K562 (cell line): Measurements from ENCODE around the gene NEK3. TPM values are rescaled to one million over a fixed set of nuclear protein-coding genes. Genes with fewer than 3 reads are reported as not detected.

Experiments used
- ATAC-seq: fragments of 200-7000 bp; cut with Tn5 transposase; 3 replicates; pipeline ENCODE4 v1.9.1; 2020; ENCODE audit warnings: moderate library complexity
- BruUV-seq: library from RNA; stranded (reverse); fragments of 400-500 nt; replicated peaks from 2 replicates; lab custom pipeline; 2021; lab: Mats Ljungman, UMichigan
- CTCF ChIA-PET: fragments of 300-600 bp; formaldehyde crosslinking; extraction: SDS; loops from one replicate; lab custom pipeline; 2021; ENCODE audit warnings: low intra/inter-chr PET ratio; lab: Yijun Ruan, JAX
- POLR2A ChIA-PET: fragments of 300-600, 350-650 bp; sonication (Branson Sonifier 250); formaldehyde crosslinking; extraction: SDS; loops from one replicate; lab custom pipeline; 2021; ENCODE audit warnings: antibody characterized with exemption, inconsistent platforms; lab: Yijun Ruan, JAX
- DNase-seq, 4 experiments: peaks; one replicate each; pipeline versions ENCODE4 v3.0.0 to v3.0.0-alpha.2; 2011 to 2018; ENCODE audit warnings: low spot score in 3 of 4, mixed read lengths in 3 of 4; ENCODE audit errors: extremely low read depth in 1 of 4
- FAIRE-seq: peaks from 2 replicates; lab custom pipeline; 2011; peaks lifted over from hg19 to GRCh38; lab: Jason Lieb, UNC
- H2AFZ ChIP-seq: 2 replicates; pipeline ENCODE4 v1.6.0; 2011; ENCODE audit warnings: low read depth, low read length, control low read depth, inconsistent platforms
- H3K27ac ChIP-seq: fragments of 200-600 bp; 3 replicates; pipeline ENCODE4 v1.8.0; 2011; ENCODE audit warnings: low read depth, mild to moderate bottlenecking, control low read depth, inconsistent platforms, low read length, moderate library complexity, mixed read lengths; ENCODE audit errors: extremely low read depth
- H3K27me3 ChIP-seq, 2 experiments: fragments of 300-600 bp in 1 of 2; 2 replicates in 1 of 2; 3 replicates in 1 of 2; pipeline versions ENCODE4 v1.6.0 to v1.8.0; 2011; ENCODE audit warnings: inconsistent platforms in 2 of 2, low read length in 2 of 2, mild to moderate bottlenecking in 1 of 2, mixed read lengths in 1 of 2, moderate library complexity in 1 of 2; ENCODE audit not compliant: control insufficient read depth in 2 of 2, insufficient read depth in 2 of 2
- H3K36me3 ChIP-seq: fragments of 300-600 bp; 3 replicates; pipeline ENCODE4 v1.8.0; 2011; ENCODE audit warnings: mild to moderate bottlenecking, low read length, inconsistent platforms; ENCODE audit not compliant: control insufficient read depth, insufficient read depth
- H3K4me1 ChIP-seq, 2 experiments: fragments of 200-600 bp in 1 of 2; replicated peaks in 1 of 2; 2 replicates in 1 of 2; 3 replicates in 1 of 2; pipeline versions ENCODE4 v1.5.1 to v1.8.0; 2011; ENCODE audit warnings: inconsistent platforms in 2 of 2, low read length in 2 of 2, mild to moderate bottlenecking in 1 of 2, mixed read lengths in 1 of 2, moderate library complexity in 1 of 2; ENCODE audit not compliant: control insufficient read depth in 2 of 2, insufficient read depth in 2 of 2
- H3K4me2 ChIP-seq: 2 replicates; pipeline ENCODE4 v1.6.1; 2011; ENCODE audit warnings: low read length, control low read depth, inconsistent platforms, mixed read lengths; ENCODE audit not compliant: insufficient read depth
- H3K4me3 ChIP-seq: fragments of 200-600 bp; sonication (generic), shearing (Covaris generic); 2 replicates; pipeline ENCODE4 v1.5.1; 2016; ENCODE audit warnings: control low read depth, inconsistent platforms
- H3K79me2 ChIP-seq: fragments of 200-600 bp; 3 replicates; pipeline ENCODE4 v1.8.0; 2011; ENCODE audit warnings: low read length, inconsistent platforms; ENCODE audit not compliant: control insufficient read depth, insufficient read depth
- H3K9ac ChIP-seq, 2 experiments: 2 replicates each; pipeline versions ENCODE4 v1.6.0 to v1.6.1; 2011; ENCODE audit warnings: low read depth in 2 of 2, low read length in 2 of 2, control low read depth in 1 of 2, inconsistent platforms in 1 of 2, mild to moderate bottlenecking in 1 of 2, mixed read lengths in 1 of 2; ENCODE audit not compliant: insufficient read depth in 1 of 2
- H3K9me1 ChIP-seq: one replicate; pipeline ENCODE4 v1.6.0; 2011; ENCODE audit warnings: inconsistent platforms, mild to moderate bottlenecking, low read length, moderate library complexity; ENCODE audit not compliant: control insufficient read depth, insufficient read depth
- H3K9me3 ChIP-seq: replicated peaks from 2 replicates; pipeline ENCODE4 v1.5.1; 2011; ENCODE audit warnings: low read depth, low read length, inconsistent platforms; ENCODE audit not compliant: control insufficient read depth, insufficient read depth
- H4K20me1 ChIP-seq: replicated peaks from 2 replicates; pipeline ENCODE4 v1.6.1; 2011; ENCODE audit warnings: low read length, inconsistent platforms, mixed read lengths; ENCODE audit not compliant: control insufficient read depth, insufficient read depth
- ASH1L ChIP-seq: fragments of 450-650 bp; IDR thresholded peaks from 2 replicates; pipeline ENCODE4 v1.6.1; 2018; ENCODE audit warnings: borderline replicate concordance, mild to moderate bottlenecking, low read depth; ENCODE audit not compliant: partially characterized antibody
- ELK3 ChIP-seq: fragments of 450-650 bp; formaldehyde crosslinking; IDR thresholded peaks from 2 replicates; pipeline ENCODE4 v1.4.0; 2020; ENCODE audit warnings: mild to moderate bottlenecking
- GABPA ChIP-seq: fragments of 200-800 bp; sonication (Bioruptor generic); conservative IDR thresholded peaks from 2 replicates; pipeline ENCODE4 v1.6.1; 2016; ENCODE audit warnings: low read depth, missing genetic modification characterization, missing compliant biosample characterization
- HDGF ChIP-seq: fragments of 450-650 bp; IDR thresholded peaks from 2 replicates; pipeline ENCODE4 v1.6.1; 2016
- MAFK ChIP-seq: IDR thresholded peaks from 2 replicates; pipeline ENCODE4 v1.6.1; 2011; ENCODE audit warnings: low read length, improper control_type of control experiment
- STAT5B ChIP-seq: fragments of 250-450 bp; sonication (Bioruptor Pico); IDR thresholded peaks from 2 replicates; pipeline ENCODE4 v1.8.0; 2021; ENCODE audit warnings: mild to moderate bottlenecking, inconsistent platforms
- WGBS: fragments of 100-300 bp; shearing (Covaris generic); methylation state at CpG from one replicate; pipeline ENCODE4 v1.1.6; 2016; ENCODE audit warnings: low coverage, mixed read lengths; ENCODE audit not compliant: insufficient coverage; ENCODE audit errors: missing lambda C conversion rate; 5-methylcytosine and 5-hydroxymethylcytosine counted together
- in situ Hi-C: fragments of 300-500 bp; cut with MboI; formaldehyde crosslinking; loops from 4 replicates; pipeline ENCODE4 v1.15.0; 2018; ENCODE audit warnings: inconsistent platforms, mixed read lengths
- intact Hi-C: fragments of 100-400 bp; cut with micrococcal nuclease; formaldehyde crosslinking; loops from 2 replicates; pipeline ENCODE4 v1.14.2; 2022
- polyA plus RNA-seq, 8 experiments: library from polyadenylated mRNA; depleted of rRNA in 4 of 8; stranded (reverse) in 5 of 8; unstranded in 3 of 8; fragments of >200 nt; fragmentation: Nextera tagmentation in 2 of 8; fragmentation: Illumina TruSeq in 1 of 8; extraction: Ambion mirVana in 2 of 8; extraction: Trizol in 1 of 8; gene quantifications; 2 replicates each; pipeline versions ENCODE4 v1.2.1 to v1.2.3, GENCODE V29; 2011 to 2014; ENCODE audit warnings: inconsistent platforms in 1 of 8, missing spikeins in 1 of 8
- total RNA-seq, 7 experiments: library from RNA; depleted of rRNA in 6 of 7; stranded (reverse); fragments of >200 nt in 6 of 7; fragmentation: Illumina TruSeq in 2 of 7; extraction: Trizol in 2 of 7; gene quantifications; 2 replicates each; pipeline versions ENCODE4 v1.2.1 to v1.2.3, GENCODE V29; 2011 to 2021; ENCODE audit warnings: low replicate concordance in 1 of 7
- TF ChIP-seq, protein P1 (sequence below): fragments of 250-450 bp; sonication (Bioruptor Pico); IDR thresholded peaks from 2 replicates; pipeline ENCODE4 v1.4.0; 2020; ENCODE audit warnings: borderline replicate concordance
- TF ChIP-seq, protein P2 (sequence below): fragments of 450-650 bp; IDR thresholded peaks from 2 replicates; pipeline ENCODE4 v1.6.1; 2016; ENCODE audit warnings: borderline replicate concordance

The NEK3 gene
- total and polyA plus RNA-seq, 9 of the 15 experiments (the other 6 are each of a cell fraction or from before 2014, with no cell fraction given) = 6.2 to 11.0 (median 9.3) TPM

DNA sequence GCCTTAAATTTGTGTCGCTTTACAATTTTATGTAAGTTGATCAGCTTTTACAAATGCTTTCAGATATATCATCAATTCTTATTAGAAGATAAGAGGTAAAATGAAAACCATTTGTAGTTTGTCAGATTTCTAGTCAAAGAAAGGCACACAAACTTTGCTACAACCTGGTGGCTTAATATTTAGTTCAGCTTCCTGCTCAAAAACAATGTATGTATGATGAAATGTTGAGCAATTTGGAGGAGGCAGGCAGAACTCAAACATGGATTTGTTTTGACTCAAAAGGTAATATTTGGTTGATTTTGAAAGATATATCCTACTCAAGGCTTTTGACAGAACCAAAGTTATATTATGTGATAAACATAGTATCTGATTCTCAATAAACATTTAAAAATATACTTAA, 54.8 kb downstream of the NEK3 start (continued):
- 0 out of 2 replicates have a peak, but pooled peaks have one; percentile 15 for TF ChIP-seq GABPA

- no peaks in the 10 kb centered on the region for H3K79me2 ChIP-seq
- no peak overlapping the region for H3K4me3 ChIP-seq
- no peak overlapping the region for H3K9ac ChIP-seq
- no peak overlapping the region for H2AFZ ChIP-seq
- no peaks in the 10 kb centered on the region for H3K9me3 ChIP-seq
- in situ Hi-C loops = no loop called here
- BruUV-seq = no TSS peak
- CTCF ChIA-PET = no interaction called here
- no peaks in the 10 kb centered on the region; a peak in 1 of 5 replicates for H3K4me1 ChIP-seq
- H3K27ac ChIP-seq = no peak overlapping the region
- no peaks in the 10 kb centered on the region for H3K36me3 ChIP-seq
- no peaks in the 10 kb centered on the region for H3K27me3 ChIP-seq
- no peaks in the 10 kb centered on the region for H4K20me1 ChIP-seq
- no peak overlapping the region for H3K4me2 ChIP-seq
- ATAC-seq (no peak), FAIRE-seq (no peak), DNase-seq (no peak)
- WGBS = 66% methylated on average over 5 of the region's 5 CpGs
- POLR2A ChIA-PET = interaction anchor here (0.8 to 1.0 kb wide), 2 partner anchors 13 to 52 kb away, joined by 3 read pairs; no protein-coding TSS in a partner anchor
- intact Hi-C loops = no loop called here
- H3K9me1 ChIP-seq = no peaks in the 10 kb centered on the region
- TF ChIP-seq STAT5B (CRISPR knock-in tag) = no peak
- TF ChIP-seq, protein P1, sequence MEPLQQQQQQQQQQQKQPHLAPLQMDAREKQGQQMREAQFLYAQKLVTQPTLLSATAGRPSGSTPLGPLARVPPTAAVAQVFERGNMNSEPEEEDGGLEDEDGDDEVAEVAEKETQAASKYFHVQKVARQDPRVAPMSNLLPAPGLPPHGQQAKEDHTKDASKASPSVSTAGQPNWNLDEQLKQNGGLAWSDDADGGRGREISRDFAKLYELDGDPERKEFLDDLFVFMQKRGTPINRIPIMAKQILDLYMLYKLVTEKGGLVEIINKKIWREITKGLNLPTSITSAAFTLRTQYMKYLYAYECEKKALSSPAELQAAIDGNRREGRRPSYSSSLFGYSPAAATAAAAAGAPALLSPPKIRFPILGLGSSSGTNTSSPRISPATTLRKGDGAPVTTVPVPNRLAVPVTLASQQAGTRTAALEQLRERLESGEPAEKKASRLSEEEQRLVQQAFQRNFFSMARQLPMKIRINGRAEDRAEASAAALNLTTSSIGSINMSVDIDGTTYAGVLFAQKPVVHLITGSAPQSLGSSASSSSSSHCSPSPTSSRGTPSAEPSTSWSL (CRISPR knock-in tag) = no peak
- TF ChIP-seq, protein P2, sequence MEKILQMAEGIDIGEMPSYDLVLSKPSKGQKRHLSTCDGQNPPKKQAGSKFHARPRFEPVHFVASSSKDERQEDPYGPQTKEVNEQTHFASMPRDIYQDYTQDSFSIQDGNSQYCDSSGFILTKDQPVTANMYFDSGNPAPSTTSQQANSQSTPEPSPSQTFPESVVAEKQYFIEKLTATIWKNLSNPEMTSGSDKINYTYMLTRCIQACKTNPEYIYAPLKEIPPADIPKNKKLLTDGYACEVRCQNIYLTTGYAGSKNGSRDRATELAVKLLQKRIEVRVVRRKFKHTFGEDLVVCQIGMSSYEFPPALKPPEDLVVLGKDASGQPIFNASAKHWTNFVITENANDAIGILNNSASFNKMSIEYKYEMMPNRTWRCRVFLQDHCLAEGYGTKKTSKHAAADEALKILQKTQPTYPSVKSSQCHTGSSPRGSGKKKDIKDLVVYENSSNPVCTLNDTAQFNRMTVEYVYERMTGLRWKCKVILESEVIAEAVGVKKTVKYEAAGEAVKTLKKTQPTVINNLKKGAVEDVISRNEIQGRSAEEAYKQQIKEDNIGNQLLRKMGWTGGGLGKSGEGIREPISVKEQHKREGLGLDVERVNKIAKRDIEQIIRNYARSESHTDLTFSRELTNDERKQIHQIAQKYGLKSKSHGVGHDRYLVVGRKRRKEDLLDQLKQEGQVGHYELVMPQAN = no peak
- TF ChIP-seq ELK3 (CRISPR knock-in tag) = no peak
- TF ChIP-seq MAFK = no peak
- TF ChIP-seq ASH1L = no peak
- no peak for TF ChIP-seq HDGF
Measured at GRCh38 chr13:52103386-52103785, 56.0 kb downstream of the NEK3 start.
